ENCODE results near the gene TPP1.

DNA sequence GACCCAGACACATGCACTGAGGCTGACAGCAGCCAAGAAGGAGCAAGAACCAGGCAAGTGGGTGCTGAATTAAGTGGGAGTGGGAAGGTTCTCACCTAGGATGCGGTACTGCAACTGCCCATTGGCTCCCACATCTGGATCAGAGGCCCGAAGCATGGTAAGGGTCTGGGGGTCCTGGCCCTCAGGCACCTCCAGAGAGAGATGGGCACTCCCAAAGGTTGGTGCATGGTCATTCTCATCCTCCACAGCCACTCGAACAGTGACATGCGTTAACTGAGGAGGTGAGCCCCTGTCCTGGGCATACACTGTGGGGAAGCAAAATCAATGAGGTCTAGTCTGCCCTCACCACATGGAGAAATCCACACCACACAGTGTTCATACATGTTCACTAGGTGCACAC is 9.3 kb upstream of the TPP1 start:
- TF ChIP-seq GATA2 (IDR thresholded peaks at IDR 0.05; ENCODE audit: low read depth, low read length): no peak
- no peak for TF ChIP-seq GATA3 (IDR thresholded peaks at IDR 0.05; ENCODE audit: low read depth, low read length)

All from SH-SY5Y (cell line).